Parathyroid adenoma (tissue), 2 donors: ENCODE measurements around the gene WDR18.

Experiments
- H2AFZ ChIP-seq: fragments of 300-600 bp; sonication (generic); one replicate; pipeline ENCODE4 v1.7.0; 2017; ENCODE audit warnings: antibody characterized with exemption, mild to moderate bottlenecking
- H3K27ac ChIP-seq: fragments of 300-600 bp; sonication (generic); one replicate; pipeline ENCODE4 v1.7.0; 2017
- H3K27me3 ChIP-seq: fragments of 300-600 bp; sonication (generic); one replicate; pipeline ENCODE4 v1.7.0; 2017; ENCODE audit warnings: low read length; ENCODE audit not compliant: control insufficient read depth, insufficient read depth
- H3K36me3 ChIP-seq: fragments of 300-600 bp; sonication (generic); one replicate; pipeline ENCODE4 v1.7.0; 2017; ENCODE audit warnings: low read length; ENCODE audit not compliant: control insufficient read depth, insufficient read depth
- H3K4me1 ChIP-seq: fragments of 300-600 bp; sonication (generic); one replicate; pipeline ENCODE4 v1.7.0; 2017; ENCODE audit warnings: control low read depth
- H3K4me2 ChIP-seq: fragments of 300-600 bp; sonication (generic); one replicate; pipeline ENCODE4 v1.7.0; 2017; ENCODE audit warnings: low read length
- H3K4me3 ChIP-seq: fragments of 300-600 bp; sonication (generic); one replicate; pipeline ENCODE4 v1.7.0; 2017; ENCODE audit warnings: low read depth, low read length
- H3K79me2 ChIP-seq: fragments of 300-600 bp; sonication (generic); one replicate; pipeline ENCODE4 v1.7.0; 2017; ENCODE audit warnings: control low read depth
- H3K9ac ChIP-seq: fragments of 300-600 bp; sonication (generic); one replicate; pipeline ENCODE4 v1.7.0; 2017; ENCODE audit warnings: mild to moderate bottlenecking
- H3K9me3 ChIP-seq: fragments of 300-600 bp; sonication (generic); one replicate; pipeline ENCODE4 v1.7.0; 2017; ENCODE audit warnings: low read length; ENCODE audit not compliant: control insufficient read depth
- TF ChIP-seq, protein P1 (sequence below): fragments of 300-600 bp; sonication (generic); IDR thresholded peaks from one replicate; pipeline ENCODE4 v1.7.0; 2017; ENCODE audit warnings: antibody characterized with exemption, mild to moderate bottlenecking
- donor health status: primary hyperparathyroidism.

The WDR18 gene

DNA sequence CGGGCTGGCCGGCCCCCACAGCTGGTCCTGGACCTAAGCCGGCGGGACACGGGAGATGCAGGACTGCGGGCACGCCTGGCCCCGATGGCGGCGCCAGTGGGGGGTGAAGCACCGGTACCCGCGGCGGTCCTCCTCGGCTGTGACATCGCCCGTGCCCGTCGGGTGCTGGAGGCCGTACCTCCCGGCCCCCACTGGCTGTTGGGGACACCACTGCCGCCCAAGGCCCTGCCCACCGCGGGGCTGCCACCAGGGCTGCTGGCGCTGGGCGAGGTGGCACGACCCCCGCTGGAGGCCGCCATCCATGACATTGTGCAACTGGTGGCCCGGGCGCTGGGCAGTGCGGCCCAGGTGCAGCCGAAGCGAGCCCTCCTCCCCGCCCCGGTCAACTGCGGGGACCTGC is 19.1 kb downstream of the WDR18 start:
- no peak overlapping the region for H3K9ac ChIP-seq
- no peak overlapping the region for H3K27ac ChIP-seq
- peaks cover 3% of the 10 kb centered on the region for H3K27me3 ChIP-seq
- H3K36me3 ChIP-seq = no peaks in the 10 kb centered on the region
- no peak overlapping the region for H3K4me2 ChIP-seq
- H3K9me3 ChIP-seq = no peaks in the 10 kb centered on the region
- H2AFZ ChIP-seq = no peak overlapping the region
- no peaks in the 10 kb centered on the region for H3K79me2 ChIP-seq
- TF ChIP-seq, protein P1, sequence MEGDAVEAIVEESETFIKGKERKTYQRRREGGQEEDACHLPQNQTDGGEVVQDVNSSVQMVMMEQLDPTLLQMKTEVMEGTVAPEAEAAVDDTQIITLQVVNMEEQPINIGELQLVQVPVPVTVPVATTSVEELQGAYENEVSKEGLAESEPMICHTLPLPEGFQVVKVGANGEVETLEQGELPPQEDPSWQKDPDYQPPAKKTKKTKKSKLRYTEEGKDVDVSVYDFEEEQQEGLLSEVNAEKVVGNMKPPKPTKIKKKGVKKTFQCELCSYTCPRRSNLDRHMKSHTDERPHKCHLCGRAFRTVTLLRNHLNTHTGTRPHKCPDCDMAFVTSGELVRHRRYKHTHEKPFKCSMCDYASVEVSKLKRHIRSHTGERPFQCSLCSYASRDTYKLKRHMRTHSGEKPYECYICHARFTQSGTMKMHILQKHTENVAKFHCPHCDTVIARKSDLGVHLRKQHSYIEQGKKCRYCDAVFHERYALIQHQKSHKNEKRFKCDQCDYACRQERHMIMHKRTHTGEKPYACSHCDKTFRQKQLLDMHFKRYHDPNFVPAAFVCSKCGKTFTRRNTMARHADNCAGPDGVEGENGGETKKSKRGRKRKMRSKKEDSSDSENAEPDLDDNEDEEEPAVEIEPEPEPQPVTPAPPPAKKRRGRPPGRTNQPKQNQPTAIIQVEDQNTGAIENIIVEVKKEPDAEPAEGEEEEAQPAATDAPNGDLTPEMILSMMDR = no peak
- no peak overlapping the region for H3K4me3 ChIP-seq
- no peaks in the 10 kb centered on the region for H3K4me1 ChIP-seq

DNA sequence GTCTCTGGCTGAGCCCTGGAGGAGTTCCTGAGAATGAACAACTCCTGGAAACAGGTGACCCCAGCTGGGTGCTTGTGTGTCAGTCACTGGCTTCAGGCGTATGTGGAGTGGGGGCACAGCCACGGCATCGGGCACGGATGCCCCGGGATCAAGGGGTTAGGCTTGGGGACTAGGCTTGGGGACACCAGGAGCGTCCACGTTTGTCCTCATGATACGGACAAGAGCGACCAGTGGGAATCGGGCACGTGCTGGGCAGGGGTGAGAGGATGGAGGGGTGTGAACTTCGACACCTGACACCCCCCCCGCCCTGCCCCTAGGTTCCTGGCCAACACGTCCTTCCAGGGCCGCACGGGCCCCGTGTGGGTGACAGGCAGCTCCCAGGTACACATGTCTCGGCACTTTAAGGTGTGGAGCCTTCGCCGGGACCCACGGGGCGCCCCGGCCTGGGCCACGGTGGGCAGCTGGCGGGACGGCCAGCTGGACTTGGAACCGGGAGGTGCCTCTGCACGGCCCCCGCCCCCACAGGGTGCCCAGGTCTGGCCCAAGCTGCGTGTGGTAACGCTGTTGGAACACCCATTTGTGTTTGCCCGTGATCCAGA is 20.2 kb downstream of the WDR18 start:
- H2AFZ ChIP-seq = no peak overlapping the region
- H3K4me2 ChIP-seq = no peak overlapping the region
- no peak overlapping the region for H3K9ac ChIP-seq
- no peaks in the 10 kb centered on the region for H3K27me3 ChIP-seq
- no peaks in the 10 kb centered on the region for H3K36me3 ChIP-seq
- no peak overlapping the region for H3K4me3 ChIP-seq
- H3K27ac ChIP-seq = no peak overlapping the region
- H3K9me3 ChIP-seq = no peaks in the 10 kb centered on the region
- TF ChIP-seq, protein P1 = no peak
- H3K4me1 ChIP-seq = no peaks in the 10 kb centered on the region
- no peaks in the 10 kb centered on the region for H3K79me2 ChIP-seq

DNA sequence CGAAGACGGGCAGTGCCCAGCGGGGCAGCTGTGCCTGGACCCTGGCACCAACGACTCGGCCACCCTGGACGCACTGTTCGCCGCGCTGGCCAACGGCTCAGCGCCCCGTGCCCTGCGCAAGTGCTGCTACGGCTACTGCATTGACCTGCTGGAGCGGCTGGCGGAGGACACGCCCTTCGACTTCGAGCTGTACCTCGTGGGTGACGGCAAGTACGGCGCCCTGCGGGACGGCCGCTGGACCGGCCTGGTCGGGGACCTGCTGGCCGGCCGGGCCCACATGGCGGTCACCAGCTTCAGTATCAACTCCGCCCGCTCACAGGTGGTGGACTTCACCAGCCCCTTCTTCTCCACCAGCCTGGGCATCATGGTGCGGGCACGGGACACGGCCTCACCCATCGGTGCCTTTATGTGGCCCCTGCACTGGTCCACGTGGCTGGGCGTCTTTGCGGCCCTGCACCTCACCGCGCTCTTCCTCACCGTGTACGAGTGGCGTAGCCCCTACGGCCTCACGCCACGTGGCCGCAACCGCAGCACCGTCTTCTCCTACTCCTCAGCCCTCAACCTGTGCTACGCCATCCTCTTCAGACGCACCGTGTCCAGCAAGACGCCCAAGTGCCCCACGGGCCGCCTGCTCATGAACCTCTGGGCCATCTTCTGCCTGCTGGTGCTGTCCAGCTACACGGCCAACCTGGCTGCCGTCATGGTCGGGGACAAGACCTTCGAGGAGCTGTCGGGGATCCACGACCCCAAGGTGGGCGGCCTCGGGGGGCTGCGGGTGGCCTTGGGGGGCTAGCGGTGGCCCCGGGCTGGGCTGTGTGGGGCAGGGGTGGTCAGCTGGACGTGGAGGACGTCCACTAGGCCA is 20.9 kb downstream of the WDR18 start:
- no peaks in the 10 kb centered on the region for H3K27me3 ChIP-seq
- no peak overlapping the region for H3K9ac ChIP-seq
- no peak overlapping the region for H2AFZ ChIP-seq
- H3K4me2 ChIP-seq = no peak overlapping the region
- no peak overlapping the region for H3K27ac ChIP-seq
- no peaks in the 10 kb centered on the region for H3K9me3 ChIP-seq
- H3K4me3 ChIP-seq = no peak overlapping the region
- no peaks in the 10 kb centered on the region for H3K36me3 ChIP-seq
- TF ChIP-seq, protein P1 = no peak
- no peaks in the 10 kb centered on the region for H3K4me1 ChIP-seq
- H3K79me2 ChIP-seq = no peaks in the 10 kb centered on the region

DNA sequence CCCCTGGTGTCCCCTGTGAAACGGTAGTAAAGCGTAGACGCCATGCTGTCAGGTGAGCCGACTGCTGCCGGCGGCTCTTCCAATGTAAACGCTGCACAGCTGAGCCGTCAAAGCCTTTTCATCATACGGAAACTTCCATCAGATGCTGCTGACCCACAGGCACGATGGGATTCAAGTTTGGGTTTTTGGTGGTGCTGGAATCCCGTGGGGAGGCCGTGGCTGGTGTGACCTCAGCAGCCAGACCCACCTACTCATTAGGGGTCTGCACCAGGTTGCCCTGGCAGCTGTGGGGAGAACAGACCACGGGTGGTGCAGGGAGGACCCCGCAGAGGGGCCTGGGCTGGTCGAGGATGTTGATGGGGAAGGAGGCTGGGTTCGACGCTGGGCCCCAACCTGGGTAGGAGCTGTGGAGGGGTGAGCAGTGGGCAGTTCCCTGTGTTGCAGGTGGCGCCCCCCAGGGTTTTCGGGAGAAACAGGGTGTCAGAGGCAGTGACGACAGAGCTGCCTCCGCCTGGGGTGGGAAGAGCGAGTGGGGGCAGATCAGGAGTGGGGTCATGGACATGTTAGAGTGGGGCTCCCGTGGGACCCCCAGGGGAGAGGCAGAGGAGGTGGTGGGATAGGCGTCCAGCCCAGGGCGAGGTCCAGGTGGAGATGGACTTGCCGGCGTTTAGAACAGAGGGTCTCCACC is 22.7 kb downstream of the WDR18 start:
- Histone ChIP-seq H3K4me3 (no peak overlapping the region), H3K4me2 (no peak overlapping the region), H2AFZ (no peak overlapping the region), H3K79me2 (no peaks in the 10 kb centered on the region), H3K9me3 (no peaks in the 10 kb centered on the region), H3K4me1 (no peaks in the 10 kb centered on the region), H3K27me3 (no peaks in the 10 kb centered on the region), H3K27ac (no peak overlapping the region), H3K9ac (no peak overlapping the region), H3K36me3 (no peaks in the 10 kb centered on the region)
- TF ChIP-seq, protein P1 = no peak
